Measurements from ENCODE around the gene SERPINB1. TPM values are rescaled to one million over a fixed set of nuclear protein-coding genes. Genes with fewer than 3 reads are reported as not detected.
A peak's percentile ranks its signal among the peaks of the same experiment; 100 is the strongest.
"Not testable (repeated sequence)": the region's sequence is repeated elsewhere in the genome, so short reads cannot be mapped to it uniquely, and the experiment has no call there.

SERPINB1 gene
- total RNA-seq, 1 experiment from 2014 or later = 73.2 TPM

DNA sequence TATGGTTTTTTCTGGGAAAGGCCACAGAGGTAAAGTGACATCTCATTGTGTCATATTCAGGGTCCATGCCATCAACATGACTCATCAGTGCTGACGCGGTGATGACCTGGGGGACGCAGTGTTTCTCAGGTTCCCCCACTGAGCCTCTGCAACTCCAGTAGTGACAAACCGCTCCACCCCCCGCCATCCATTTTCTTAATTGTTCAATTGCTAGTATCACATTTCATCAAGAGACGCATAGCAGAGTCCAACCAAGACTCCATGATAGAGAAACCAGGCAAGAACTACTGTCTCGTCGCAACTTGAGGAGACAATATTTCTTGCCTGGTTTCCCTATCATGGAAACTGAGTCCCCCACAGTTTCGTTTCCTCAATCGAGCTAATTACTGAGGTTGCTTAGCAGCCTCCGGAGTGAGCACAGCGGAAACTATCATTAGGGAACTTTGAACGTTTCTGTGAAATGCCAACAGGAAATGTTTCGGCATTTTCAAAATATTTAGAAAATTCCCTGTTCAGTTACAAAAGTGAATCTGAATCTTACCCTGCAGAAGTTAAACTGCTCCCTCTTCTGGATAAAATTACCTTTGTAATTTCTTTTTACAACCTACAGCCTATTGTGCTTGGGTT lies 12.2 kb upstream of the SERPINB1 start:
- Histone ChIP-seq H4K20me1 (ENCODE audit: insufficient read depth) (no peaks in the 10 kb centered on the region), H3K4me2 (ENCODE audit: low read length) (peak overlapping the region; percentile 90), H3K27ac (ENCODE audit: low read depth, low read length) (peak overlapping the region; percentile 76), H3K36me3 (ENCODE audit: control insufficient read depth in 1 of 2, insufficient read depth in 2 of 2, low read length in 2 of 2) (no peaks in the 10 kb centered on the region), H2AFZ (ENCODE audit: low read depth, low read length, poor library complexity, severe bottlenecking) (no peak overlapping the region), H3K4me1 (ENCODE audit: control insufficient read depth in 1 of 2, insufficient read depth in 2 of 2, low read length in 2 of 2) (peaks cover 44 to 88% of the 10 kb centered on the region in 2 experiments), H3K27me3 (ENCODE audit: insufficient read depth, low read length) (no peaks in the 10 kb centered on the region), H3K4me3 (replicated peaks in 1 of 2; ENCODE audit: low read depth in 1 of 2, low read length in 2 of 2) (peak overlapping the region; percentile 23 to 53), H3K79me2 (ENCODE audit: insufficient read depth, low read length) (no peaks in the 10 kb centered on the region), H3K9ac (ENCODE audit: low read length) (peak overlapping the region; percentile 68), H3K9me3 (ENCODE audit: control insufficient read depth in 1 of 2, insufficient read depth in 1 of 2, low read depth in 1 of 2, low read length in 2 of 2) (no peaks in the 10 kb centered on the region), H3K9me2 (ENCODE audit: insufficient read depth) (no peaks in the 10 kb centered on the region)
- TF ChIP-seq, protein P1, sequence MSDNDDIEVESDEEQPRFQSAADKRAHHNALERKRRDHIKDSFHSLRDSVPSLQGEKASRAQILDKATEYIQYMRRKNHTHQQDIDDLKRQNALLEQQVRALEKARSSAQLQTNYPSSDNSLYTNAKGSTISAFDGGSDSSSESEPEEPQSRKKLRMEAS (IDR thresholded peaks at IDR 0.05) = no peak
- no peak for TF ChIP-seq ELF1 (IDR thresholded peaks at IDR 0.05; ENCODE audit: borderline replicate concordance, low read depth)
- TF ChIP-seq YY1 (IDR thresholded peaks at IDR 0.05; ENCODE audit: extremely low read depth, insufficient replicate concordance, low read depth, low read length) = peak; percentile 73
- TF ChIP-seq, protein P2, sequence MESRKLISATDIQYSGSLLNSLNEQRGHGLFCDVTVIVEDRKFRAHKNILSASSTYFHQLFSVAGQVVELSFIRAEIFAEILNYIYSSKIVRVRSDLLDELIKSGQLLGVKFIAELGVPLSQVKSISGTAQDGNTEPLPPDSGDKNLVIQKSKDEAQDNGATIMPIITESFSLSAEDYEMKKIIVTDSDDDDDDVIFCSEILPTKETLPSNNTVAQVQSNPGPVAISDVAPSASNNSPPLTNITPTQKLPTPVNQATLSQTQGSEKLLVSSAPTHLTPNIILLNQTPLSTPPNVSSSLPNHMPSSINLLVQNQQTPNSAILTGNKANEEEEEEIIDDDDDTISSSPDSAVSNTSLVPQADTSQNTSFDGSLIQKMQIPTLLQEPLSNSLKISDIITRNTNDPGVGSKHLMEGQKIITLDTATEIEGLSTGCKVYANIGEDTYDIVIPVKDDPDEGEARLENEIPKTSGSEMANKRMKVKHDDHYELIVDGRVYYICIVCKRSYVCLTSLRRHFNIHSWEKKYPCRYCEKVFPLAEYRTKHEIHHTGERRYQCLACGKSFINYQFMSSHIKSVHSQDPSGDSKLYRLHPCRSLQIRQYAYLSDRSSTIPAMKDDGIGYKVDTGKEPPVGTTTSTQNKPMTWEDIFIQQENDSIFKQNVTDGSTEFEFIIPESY (IDR thresholded peaks at IDR 0.05; ENCODE audit: extremely low read depth, insufficient replicate concordance, low read length) = no peak
- TF ChIP-seq SRF (IDR thresholded peaks at IDR 0.05; ENCODE audit: low read depth) = no peak
- no peak for TF ChIP-seq SIN3A (IDR thresholded peaks at IDR 0.05; ENCODE audit: low read depth)
- no peak for TF ChIP-seq TCF7L2 (IDR thresholded peaks at IDR 0.05; ENCODE audit: borderline replicate concordance, extremely low read depth, insufficient read depth, insufficient read length)
- no peak for TF ChIP-seq ZNF274 (IDR thresholded peaks at IDR 0.05; ENCODE audit: low read depth, low read length)
- TF ChIP-seq POLR2AphosphoS5 (IDR thresholded peaks at IDR 0.05; ENCODE audit: low read depth, low read length) = peak; percentile 45; the same call in 1 of the 2 replicates
- TF ChIP-seq, protein P3, sequence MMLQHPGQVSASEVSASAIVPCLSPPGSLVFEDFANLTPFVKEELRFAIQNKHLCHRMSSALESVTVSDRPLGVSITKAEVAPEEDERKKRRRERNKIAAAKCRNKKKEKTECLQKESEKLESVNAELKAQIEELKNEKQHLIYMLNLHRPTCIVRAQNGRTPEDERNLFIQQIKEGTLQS (IDR thresholded peaks at IDR 0.05) = no peak
- TF ChIP-seq, protein P4, sequence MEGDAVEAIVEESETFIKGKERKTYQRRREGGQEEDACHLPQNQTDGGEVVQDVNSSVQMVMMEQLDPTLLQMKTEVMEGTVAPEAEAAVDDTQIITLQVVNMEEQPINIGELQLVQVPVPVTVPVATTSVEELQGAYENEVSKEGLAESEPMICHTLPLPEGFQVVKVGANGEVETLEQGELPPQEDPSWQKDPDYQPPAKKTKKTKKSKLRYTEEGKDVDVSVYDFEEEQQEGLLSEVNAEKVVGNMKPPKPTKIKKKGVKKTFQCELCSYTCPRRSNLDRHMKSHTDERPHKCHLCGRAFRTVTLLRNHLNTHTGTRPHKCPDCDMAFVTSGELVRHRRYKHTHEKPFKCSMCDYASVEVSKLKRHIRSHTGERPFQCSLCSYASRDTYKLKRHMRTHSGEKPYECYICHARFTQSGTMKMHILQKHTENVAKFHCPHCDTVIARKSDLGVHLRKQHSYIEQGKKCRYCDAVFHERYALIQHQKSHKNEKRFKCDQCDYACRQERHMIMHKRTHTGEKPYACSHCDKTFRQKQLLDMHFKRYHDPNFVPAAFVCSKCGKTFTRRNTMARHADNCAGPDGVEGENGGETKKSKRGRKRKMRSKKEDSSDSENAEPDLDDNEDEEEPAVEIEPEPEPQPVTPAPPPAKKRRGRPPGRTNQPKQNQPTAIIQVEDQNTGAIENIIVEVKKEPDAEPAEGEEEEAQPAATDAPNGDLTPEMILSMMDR (IDR thresholded peaks at IDR 0.05 in 2 of 3, conservative IDR thresholded peaks at IDR 0.05 in 1 of 3; ENCODE audit: borderline replicate concordance in 1 of 3, insufficient read depth in 1 of 3, low read depth in 2 of 3, low read length in 2 of 3) = peak in 2 of 3 experiments; percentile 26 to 40; a peak in 2 of 6 replicates
- no peak for TF ChIP-seq EGR1 (IDR thresholded peaks at IDR 0.05; ENCODE audit: low read depth)
- TF ChIP-seq CBX3 (IDR thresholded peaks at IDR 0.05; ENCODE audit: low read depth) = no peak
- TF ChIP-seq EZH2phosphoT487 (IDR thresholded peaks at IDR 0.05; ENCODE audit: borderline replicate concordance) = no peak
- TF ChIP-seq RAD21 (IDR thresholded peaks at IDR 0.05; ENCODE audit: low read depth) = no peak
- CTCF ChIA-PET = interaction anchor here (1.5 kb wide), 1 partner anchor 63 kb away, joined by 6 read pairs; no protein-coding TSS in a partner anchor
- DNase-seq (ENCODE audit: low read depth, low spot score) (peak; percentile 87), ATAC-seq (peak; percentile 47)
- BruUV-seq (replicated peaks) = no TSS peak
- intact Hi-C loops (cut with micrococcal nuclease) = loop anchor here (1.0 kb wide), 1 partner anchor 63 kb away; no protein-coding TSS in a partner anchor
- POLR2A ChIA-PET = no interaction called here
- RAD21 ChIA-PET (ENCODE audit: low non-redundant PET in 1 of 2, low total read pairs in 2 of 2, uncharacterized antibody in 2 of 2, unreplicated experiment in 2 of 2) = interaction anchor here in 1 of 2 experiments (1.0 kb wide), 1 partner anchor 58 kb away, joined by 3 read pairs; no protein-coding TSS in a partner anchor

DNA sequence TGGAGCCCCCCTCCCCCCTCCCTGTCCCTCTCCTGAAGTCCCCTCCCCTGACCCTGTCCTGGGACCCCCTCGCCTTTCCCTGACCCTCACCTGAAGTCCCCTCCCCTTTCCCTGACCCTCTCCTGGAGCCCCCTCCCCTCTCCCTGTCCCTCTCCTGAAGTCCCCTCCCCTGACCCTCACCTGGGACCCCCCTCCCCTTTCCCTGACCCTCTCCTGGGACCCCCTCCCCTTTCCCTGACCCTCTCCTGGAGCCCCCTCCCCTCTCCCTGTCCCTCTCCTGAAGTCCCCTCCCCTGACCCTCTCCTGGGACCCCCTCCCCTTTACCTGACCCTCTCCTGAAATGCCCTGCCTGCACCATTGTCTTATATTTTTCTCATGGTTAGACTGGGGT lies 11.7 kb upstream of the SERPINB1 start:
- H4K20me1 ChIP-seq (ENCODE audit: insufficient read depth); H3K79me2 ChIP-seq (ENCODE audit: insufficient read depth, low read length); ATAC-seq; H3K27me3 ChIP-seq (ENCODE audit: insufficient read depth, low read length); H3K9me3 ChIP-seq (ENCODE audit: control insufficient read depth in 1 of 2, insufficient read depth in 1 of 2, low read depth in 1 of 2, low read length in 2 of 2); BruUV-seq (replicated peaks); POLR2A ChIA-PET; DNase-seq (ENCODE audit: low read depth, low spot score); H2AFZ ChIP-seq (ENCODE audit: low read depth, low read length, poor library complexity, severe bottlenecking); H3K9me2 ChIP-seq (ENCODE audit: insufficient read depth); H3K36me3 ChIP-seq (ENCODE audit: control insufficient read depth in 1 of 2, insufficient read depth in 2 of 2, low read length in 2 of 2); intact Hi-C loops (cut with micrococcal nuclease): not testable (repeated sequence)
- peak overlapping the region; percentile 76 for H3K27ac ChIP-seq (ENCODE audit: low read depth, low read length)
- CTCF ChIA-PET = interaction anchor here (1.5 kb wide), 1 partner anchor 62 kb away, joined by 6 read pairs; no protein-coding TSS in a partner anchor
- peak overlapping the region; percentile 23 to 53 for H3K4me3 ChIP-seq (replicated peaks in 1 of 2; ENCODE audit: low read depth in 1 of 2, low read length in 2 of 2)
- H3K4me1 ChIP-seq (ENCODE audit: control insufficient read depth in 1 of 2, insufficient read depth in 2 of 2, low read length in 2 of 2) = peaks cover 44 to 88% of the 10 kb centered on the region in 2 experiments
- H3K4me2 ChIP-seq (ENCODE audit: low read length) = peak overlapping the region; percentile 90
- peak overlapping the region; percentile 68 for H3K9ac ChIP-seq (ENCODE audit: low read length)
- RAD21 ChIA-PET (ENCODE audit: low non-redundant PET in 1 of 2, low total read pairs in 2 of 2, uncharacterized antibody in 2 of 2, unreplicated experiment in 2 of 2) = interaction anchor here in 1 of 2 experiments (1.0 kb wide), 1 partner anchor 58 kb away, joined by 3 read pairs; no protein-coding TSS in a partner anchor
